Activated T-cell treated with anti-CD3 and anti-CD28 coated beads, Interleukin-2, amount 50 U/mL, for 4 hours (primary cell): ENCODE results near the gene MTCH1. TPM values are rescaled to one million over a fixed set of nuclear protein-coding genes. Genes with fewer than 3 reads are reported as not detected.
"Not testable (repeated sequence)": the region's sequence is repeated elsewhere in the genome, so short reads cannot be mapped to it uniquely, and the experiment has no call there.

ENCODE experiments used
- ATAC-seq, 2 donors: fragments of 200-7000 bp; cut with Tn5 transposase; one replicate each; pipeline ENCODE4 v1.10.0; 2021
- DNase-seq: peaks from one replicate; pipeline ENCODE4 v3.0.0-alpha.2; 2020
- H3K27me3 Mint-ChIP-seq: one replicate; pipeline ENCODE4 v1.8.0; 2021; ENCODE audit warnings: low read depth, mixed read lengths
- H3K36me3 Mint-ChIP-seq: one replicate; pipeline ENCODE4 v1.8.0; 2022; ENCODE audit warnings: mixed read lengths; ENCODE audit not compliant: insufficient read depth
- H3K4me1 Mint-ChIP-seq: one replicate; pipeline ENCODE4 v1.8.0; 2021; ENCODE audit warnings: low read depth, mixed read lengths
- H3K4me3 Mint-ChIP-seq: one replicate; pipeline ENCODE4 v1.8.0; 2021; ENCODE audit warnings: mild to moderate bottlenecking, moderate library complexity, mixed read lengths
- H3K9me3 Mint-ChIP-seq: one replicate; pipeline ENCODE4 v1.8.0; 2021; ENCODE audit warnings: mixed read lengths
- total RNA-seq, 3 donors: library from RNA; stranded (reverse); gene quantifications; one replicate each; pipeline ENCODE4 v1.2.1, GENCODE V29; 2021

Gene MTCH1
- total RNA-seq, 3 donors from 2014 or later: 100 to 104 (median 104) TPM

DNA sequence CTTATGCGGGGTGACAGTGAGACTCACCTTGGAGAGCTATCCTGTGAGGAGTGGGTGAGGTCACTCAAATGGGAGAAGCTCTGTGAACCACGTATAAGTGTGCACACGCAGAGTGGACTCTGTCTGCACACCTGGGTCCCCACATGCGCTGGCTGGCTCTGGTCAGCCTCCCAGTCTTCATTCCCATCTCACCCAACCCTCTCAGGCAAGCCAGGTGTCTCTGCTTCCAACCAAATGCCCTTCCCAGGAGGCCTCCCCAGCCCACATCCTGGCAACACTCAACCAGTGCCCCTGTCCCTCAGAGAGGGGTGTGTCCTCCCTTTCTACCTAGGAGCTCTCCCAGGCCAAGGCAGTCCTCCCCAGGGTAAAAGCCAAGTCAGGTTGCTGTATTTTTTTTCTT lies 39.5 kb downstream of the MTCH1 start:
- no peaks in the 10 kb centered on the region for H3K36me3 Mint-ChIP-seq
- DNase-seq: no peak
- peaks cover 24% of the 10 kb centered on the region for H3K4me1 Mint-ChIP-seq
- H3K9me3 Mint-ChIP-seq: no peaks in the 10 kb centered on the region
- no peak overlapping the region for H3K4me3 Mint-ChIP-seq
- no peak for ATAC-seq
- peaks cover 2% of the 10 kb centered on the region for H3K27me3 Mint-ChIP-seq

DNA sequence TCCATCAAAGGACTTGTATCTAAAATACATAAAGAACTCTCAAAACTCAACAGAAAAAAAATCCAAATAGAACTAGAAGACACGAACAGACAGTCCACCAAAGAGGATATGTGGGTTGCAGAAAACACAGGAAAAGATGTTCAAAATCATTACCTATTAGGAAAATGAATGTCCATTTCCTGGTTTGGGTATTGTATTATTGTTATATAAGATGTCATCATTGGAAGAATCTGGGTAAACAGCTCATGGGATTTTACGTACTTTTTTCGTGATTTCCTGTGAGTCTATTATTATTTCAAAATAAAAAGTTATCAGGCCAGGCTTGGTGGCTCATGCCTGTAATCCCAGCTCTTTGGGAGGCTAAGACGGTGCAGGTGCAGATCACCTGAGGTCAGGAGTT lies 40.7 kb downstream of the MTCH1 start:
- no peaks in the 10 kb centered on the region for H3K36me3 Mint-ChIP-seq
- no peak for ATAC-seq
- H3K4me1 Mint-ChIP-seq: peaks cover 24% of the 10 kb centered on the region
- peaks cover 4% of the 10 kb centered on the region for H3K27me3 Mint-ChIP-seq
- H3K4me3 Mint-ChIP-seq: no peak overlapping the region
- DNase-seq: no peak
- no peaks in the 10 kb centered on the region for H3K9me3 Mint-ChIP-seq

DNA sequence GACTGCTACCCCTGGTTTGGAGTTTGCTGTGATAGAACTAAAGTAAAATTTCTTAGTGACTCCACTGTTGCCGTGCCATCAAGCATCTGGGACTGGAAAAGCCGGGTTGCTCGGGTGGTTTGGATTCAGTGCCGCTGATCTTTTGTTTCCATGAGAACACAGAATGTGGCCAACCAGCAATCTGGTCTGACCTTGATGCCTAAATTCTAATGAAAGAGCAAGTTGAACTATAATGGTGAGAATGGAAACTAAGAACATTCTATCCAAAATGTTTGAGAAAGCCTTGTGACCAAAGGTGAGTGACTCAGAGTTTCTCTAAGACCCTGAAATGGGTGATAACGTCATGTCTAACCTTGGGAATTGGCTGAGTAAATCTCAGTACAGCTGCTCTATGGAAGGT lies 41.3 kb downstream of the MTCH1 start:
- H3K36me3 Mint-ChIP-seq: no peaks in the 10 kb centered on the region
- no peak for ATAC-seq
- H3K27me3 Mint-ChIP-seq: peaks cover 7% of the 10 kb centered on the region
- no peaks in the 10 kb centered on the region for H3K9me3 Mint-ChIP-seq
- H3K4me1 Mint-ChIP-seq: peaks cover 22% of the 10 kb centered on the region
- H3K4me3 Mint-ChIP-seq: no peak overlapping the region
- no peak for DNase-seq

DNA sequence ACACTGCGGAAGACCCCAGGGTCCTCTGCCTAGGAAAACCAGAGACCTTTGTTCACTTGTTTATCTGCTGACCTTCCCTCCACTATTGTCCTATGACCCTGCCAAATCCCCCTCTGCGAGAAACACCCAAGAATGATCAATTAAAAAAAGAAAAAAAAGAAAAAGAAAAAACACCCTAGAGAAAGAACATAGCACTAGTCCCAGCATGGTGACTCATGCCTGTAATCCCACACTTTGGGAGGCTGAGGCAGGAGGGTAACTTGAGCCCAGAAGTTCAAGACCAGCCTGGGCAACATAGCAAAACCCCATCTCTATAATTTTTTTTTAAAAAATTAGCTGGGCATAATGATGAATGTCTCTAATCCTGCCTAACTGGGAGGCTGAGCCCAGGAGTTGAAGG lies 43.7 kb downstream of the MTCH1 start:
- H3K9me3 Mint-ChIP-seq, H3K4me3 Mint-ChIP-seq, H3K4me1 Mint-ChIP-seq, H3K36me3 Mint-ChIP-seq, ATAC-seq, H3K27me3 Mint-ChIP-seq, DNase-seq: not testable (repeated sequence)

DNA sequence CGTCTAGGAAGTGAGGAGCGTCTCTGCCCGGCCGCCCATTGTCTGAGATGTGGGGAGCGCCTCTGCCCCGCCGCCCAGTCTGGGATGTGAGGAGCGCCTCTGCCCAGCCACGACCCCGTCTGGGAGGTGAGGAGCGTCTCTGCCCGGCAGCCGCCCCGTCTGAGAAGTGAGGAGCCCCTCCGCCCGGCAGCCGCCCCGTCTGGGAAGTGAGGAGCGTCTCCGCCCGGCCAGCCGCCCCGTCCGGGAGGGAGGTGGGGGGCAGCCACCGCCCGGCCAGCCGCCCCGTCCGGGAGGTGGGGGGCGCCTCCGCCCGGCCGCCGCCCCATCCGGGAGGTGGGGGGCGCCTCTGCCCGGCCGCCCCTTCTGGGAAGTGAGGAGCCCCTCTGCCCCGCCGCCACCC lies 44.4 kb downstream of the MTCH1 start:
- not testable (repeated sequence) for ATAC-seq, H3K4me1 Mint-ChIP-seq, H3K36me3 Mint-ChIP-seq, H3K27me3 Mint-ChIP-seq, H3K9me3 Mint-ChIP-seq, H3K4me3 Mint-ChIP-seq, DNase-seq

DNA sequence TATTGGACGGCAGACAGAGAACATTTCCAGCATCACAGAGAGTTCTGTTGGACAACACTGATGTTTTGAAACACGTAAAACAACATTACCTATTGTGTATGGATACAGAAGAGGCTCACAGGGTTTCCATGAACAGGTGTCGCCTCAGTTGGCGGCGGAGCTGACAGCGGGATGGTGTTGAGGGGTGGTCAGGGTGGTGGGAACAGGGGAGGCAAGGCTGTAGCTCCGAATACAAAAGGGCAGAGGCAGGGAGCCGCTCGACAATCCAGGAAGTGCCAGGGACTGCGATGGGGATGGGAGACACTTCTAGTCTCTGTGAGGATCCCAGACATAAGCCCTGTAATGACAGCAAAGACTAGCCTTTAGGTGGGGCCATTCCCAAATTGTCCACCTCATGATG lies 46.0 kb downstream of the MTCH1 start:
- H3K27me3 Mint-ChIP-seq: peaks cover 7% of the 10 kb centered on the region
- H3K9me3 Mint-ChIP-seq: no peaks in the 10 kb centered on the region
- peaks cover 2% of the 10 kb centered on the region for H3K4me1 Mint-ChIP-seq
- no peak overlapping the region for H3K4me3 Mint-ChIP-seq
- DNase-seq (no peak), ATAC-seq (no peak)
- H3K36me3 Mint-ChIP-seq: no peaks in the 10 kb centered on the region

DNA sequence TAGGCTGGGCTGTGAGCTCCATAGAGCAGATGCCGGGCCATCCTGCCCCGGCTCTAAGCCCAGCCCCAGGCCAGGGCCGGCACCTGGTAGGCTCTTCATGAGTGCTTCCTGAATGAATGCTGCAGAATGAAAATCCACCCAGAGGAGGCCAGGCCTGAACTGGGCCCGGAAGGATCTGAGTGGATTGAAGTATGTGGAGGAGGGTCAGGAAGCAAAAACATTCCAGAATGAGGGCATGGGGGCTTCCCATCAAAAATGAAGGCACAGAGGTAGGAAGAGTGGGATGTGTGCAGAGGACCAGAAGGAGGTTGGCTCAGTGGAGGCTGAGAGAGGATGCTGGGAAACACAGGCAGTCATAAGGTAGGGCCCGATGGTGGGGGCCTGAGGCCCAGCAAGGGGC lies 47.0 kb downstream of the MTCH1 start:
- H3K4me1 Mint-ChIP-seq, H3K9me3 Mint-ChIP-seq, DNase-seq, H3K4me3 Mint-ChIP-seq, H3K36me3 Mint-ChIP-seq, H3K27me3 Mint-ChIP-seq, ATAC-seq: not testable (repeated sequence)

DNA sequence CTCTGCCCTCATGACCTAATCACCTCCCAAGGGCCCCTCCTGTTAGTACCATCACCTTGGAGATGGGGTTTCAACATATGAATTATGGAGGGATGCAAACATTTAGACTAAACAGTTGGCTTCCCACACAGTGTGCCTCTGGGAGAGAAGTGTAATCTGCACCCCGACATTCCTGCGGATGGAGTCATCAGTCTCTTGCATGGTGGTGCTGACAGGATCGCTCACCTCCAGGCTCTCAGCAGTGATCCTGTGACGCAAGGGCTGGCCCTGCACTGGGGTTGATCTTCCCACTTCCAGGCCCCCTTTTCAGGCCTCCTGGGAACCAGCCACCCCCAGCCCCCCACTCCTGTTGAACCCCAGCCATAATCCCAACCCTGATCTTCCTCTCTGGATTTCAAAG lies 47.5 kb downstream of the MTCH1 start:
- Mint-ChIP-seq H3K27me3 (peaks cover 7% of the 10 kb centered on the region), H3K4me1 (peaks cover 2% of the 10 kb centered on the region), H3K9me3 (no peaks in the 10 kb centered on the region), H3K36me3 (no peaks in the 10 kb centered on the region), H3K4me3 (no peak overlapping the region)
- DNase-seq (no peak), ATAC-seq (no peak)

DNA sequence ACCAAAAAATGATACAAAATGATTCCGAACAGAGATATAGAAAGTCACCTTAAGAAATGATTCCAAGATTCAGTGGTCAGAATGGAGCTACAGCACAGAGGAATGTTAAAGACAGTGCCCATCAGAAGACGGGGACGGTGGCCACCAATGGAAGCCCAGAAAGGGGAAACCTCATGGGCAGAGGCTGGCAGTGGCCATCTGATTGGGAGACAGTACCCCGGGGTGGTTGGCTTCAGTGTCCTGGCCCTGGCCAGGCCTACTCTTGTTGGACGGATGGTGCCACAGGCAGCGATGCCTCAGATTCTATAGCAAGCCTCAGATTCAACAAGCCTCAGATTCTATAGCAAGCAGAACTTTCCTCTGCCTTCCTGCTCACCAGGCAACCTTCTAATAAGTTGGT lies 48.1 kb downstream of the MTCH1 start:
- Mint-ChIP-seq H3K36me3 (no peaks in the 10 kb centered on the region), H3K9me3 (no peaks in the 10 kb centered on the region), H3K4me1 (no peaks in the 10 kb centered on the region), H3K27me3 (peaks cover 5% of the 10 kb centered on the region), H3K4me3 (no peak overlapping the region)
- ATAC-seq: no peak
- no peak for DNase-seq

DNA sequence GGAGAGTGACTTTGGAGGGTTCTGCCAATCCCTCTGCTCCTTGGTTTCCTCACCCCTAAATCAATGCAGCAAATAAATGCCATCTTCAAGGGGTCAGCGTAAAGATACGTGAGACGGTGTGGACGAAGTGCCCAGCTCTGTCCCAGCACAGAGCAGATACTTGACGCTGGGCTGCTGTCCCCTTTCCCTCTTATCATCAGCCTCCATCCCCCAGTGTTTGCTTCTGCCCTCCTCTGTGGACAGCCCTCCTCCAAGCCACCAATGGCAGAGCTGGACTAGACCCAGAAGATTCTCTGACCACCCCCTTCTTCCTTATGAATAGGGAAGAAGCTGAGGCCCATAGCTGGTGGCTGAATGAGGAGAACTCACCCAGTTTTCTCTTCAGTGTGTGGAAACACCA lies 49.2 kb downstream of the MTCH1 start:
- Mint-ChIP-seq H3K27me3 (peaks cover 5% of the 10 kb centered on the region), H3K9me3 (no peaks in the 10 kb centered on the region), H3K36me3 (no peaks in the 10 kb centered on the region), H3K4me3 (no peak overlapping the region), H3K4me1 (no peaks in the 10 kb centered on the region)
- no peak for ATAC-seq
- DNase-seq: no peak

DNA sequence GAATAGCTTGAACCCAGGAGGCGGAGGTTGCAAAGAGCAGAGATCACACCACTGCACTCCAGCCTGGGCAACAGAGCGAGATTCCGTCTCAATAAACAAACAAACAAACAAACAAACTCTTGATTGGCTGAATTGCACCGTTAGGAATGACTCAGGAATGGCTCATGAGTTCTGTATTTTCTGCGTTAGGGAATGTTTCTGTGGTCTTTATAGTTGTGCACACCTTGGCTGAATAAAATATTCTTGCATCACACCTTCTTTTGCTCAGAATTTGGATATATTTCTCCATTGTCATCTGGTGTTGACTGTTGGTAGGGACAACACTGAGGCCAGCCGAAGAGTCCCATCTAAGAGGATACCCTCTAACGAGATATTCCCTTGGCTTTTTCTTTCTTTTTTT lies 51.1 kb downstream of the MTCH1 start:
- no peaks in the 10 kb centered on the region for H3K4me1 Mint-ChIP-seq
- no peaks in the 10 kb centered on the region for H3K9me3 Mint-ChIP-seq
- DNase-seq (no peak), ATAC-seq (no peak)
- no peaks in the 10 kb centered on the region for H3K27me3 Mint-ChIP-seq
- no peak overlapping the region for H3K4me3 Mint-ChIP-seq
- H3K36me3 Mint-ChIP-seq: no peaks in the 10 kb centered on the region

DNA sequence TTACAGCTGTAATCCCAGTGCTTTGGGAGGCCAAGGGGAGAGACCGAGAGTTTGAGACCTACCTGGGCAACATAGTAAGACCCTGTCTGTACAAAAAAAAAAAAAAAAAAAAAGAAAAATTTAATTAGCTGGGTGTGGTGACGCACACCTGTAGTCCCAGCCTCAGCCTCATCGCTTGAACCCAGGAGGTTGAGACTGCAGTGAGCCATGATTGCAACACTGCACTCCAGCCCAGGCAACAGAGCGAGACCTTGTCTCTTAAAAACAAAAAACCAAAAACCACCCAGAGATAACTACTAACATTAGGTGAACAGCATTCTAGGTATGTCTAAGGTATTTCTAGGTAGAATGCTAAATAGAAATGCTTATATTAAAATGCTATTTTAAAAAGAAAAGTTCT lies 52.5 kb downstream of the MTCH1 start:
- H3K27me3 Mint-ChIP-seq: no peaks in the 10 kb centered on the region
- no peaks in the 10 kb centered on the region for H3K4me1 Mint-ChIP-seq
- ATAC-seq (no peak), DNase-seq (no peak)
- no peaks in the 10 kb centered on the region for H3K36me3 Mint-ChIP-seq
- no peak overlapping the region for H3K4me3 Mint-ChIP-seq
- H3K9me3 Mint-ChIP-seq: no peaks in the 10 kb centered on the region

DNA sequence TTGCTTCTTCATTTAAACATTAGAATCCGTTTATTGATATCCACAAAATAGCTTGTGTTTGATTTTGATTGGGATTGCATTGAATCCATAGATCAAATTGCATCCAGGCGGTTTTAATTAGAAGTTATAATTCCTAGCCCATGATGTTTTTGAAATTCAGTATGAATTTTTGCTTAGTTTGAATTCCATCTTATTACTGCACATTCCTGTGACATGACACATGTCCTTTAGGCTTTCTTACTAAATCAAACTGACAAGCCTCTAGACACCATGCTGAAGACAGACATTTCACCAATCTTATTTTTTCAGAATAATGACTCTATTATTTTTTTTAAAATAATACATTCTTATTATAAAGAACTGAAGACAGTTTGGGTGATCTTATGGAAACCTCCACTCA lies 52.9 kb downstream of the MTCH1 start:
- H3K36me3 Mint-ChIP-seq: no peaks in the 10 kb centered on the region
- no peaks in the 10 kb centered on the region for H3K9me3 Mint-ChIP-seq
- DNase-seq (no peak), ATAC-seq (no peak)
- H3K27me3 Mint-ChIP-seq: no peaks in the 10 kb centered on the region
- H3K4me1 Mint-ChIP-seq: no peaks in the 10 kb centered on the region
- no peak overlapping the region for H3K4me3 Mint-ChIP-seq

DNA sequence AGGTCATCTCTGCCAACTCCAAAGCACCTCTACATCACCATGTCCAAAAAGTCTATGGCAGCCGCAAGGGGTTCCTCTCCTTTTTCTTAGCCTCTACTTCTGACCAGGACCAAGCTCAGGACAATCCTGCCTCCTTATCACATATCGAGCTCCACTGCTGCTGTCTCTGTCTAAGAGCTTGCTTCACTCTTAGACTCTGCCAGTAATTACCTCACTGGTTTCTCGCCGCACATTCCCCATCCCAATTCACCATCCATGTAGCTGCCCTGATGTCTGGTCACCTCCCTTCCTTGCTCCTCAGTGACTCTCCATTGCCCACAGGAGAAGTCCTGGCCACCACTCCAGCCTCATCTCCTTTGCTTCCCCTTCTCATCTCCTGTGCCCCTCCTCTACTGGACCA lies 55.5 kb downstream of the MTCH1 start:
- H3K9me3 Mint-ChIP-seq: no peaks in the 10 kb centered on the region
- H3K27me3 Mint-ChIP-seq: no peaks in the 10 kb centered on the region
- DNase-seq: no peak
- no peak for ATAC-seq
- no peak overlapping the region for H3K4me3 Mint-ChIP-seq
- peaks cover 4% of the 10 kb centered on the region for H3K36me3 Mint-ChIP-seq
- H3K4me1 Mint-ChIP-seq: peaks cover 2% of the 10 kb centered on the region

DNA sequence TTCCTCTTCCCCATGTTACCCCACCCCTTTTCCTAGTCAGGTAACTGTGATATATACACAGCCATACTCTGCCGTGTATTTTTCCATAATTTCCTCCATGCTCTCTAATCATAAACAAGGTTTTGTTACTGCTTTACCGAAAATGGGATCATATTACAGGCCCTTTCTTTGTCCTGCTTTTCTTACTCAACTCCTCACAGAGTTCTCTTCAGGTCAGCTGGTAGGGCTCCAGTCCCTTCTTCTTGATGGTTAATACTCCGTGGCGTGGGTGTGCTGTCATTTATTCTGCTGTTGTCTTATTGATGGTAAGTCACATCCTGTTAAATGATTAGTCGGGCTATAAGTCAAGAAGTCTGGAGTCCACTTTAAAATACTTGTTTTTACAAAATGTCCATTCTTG lies 56.4 kb downstream of the MTCH1 start:
- H3K4me3 Mint-ChIP-seq: no peak overlapping the region
- no peak for ATAC-seq
- H3K4me1 Mint-ChIP-seq: peaks cover 2% of the 10 kb centered on the region
- DNase-seq: no peak
- H3K36me3 Mint-ChIP-seq: peaks cover 7% of the 10 kb centered on the region
- H3K27me3 Mint-ChIP-seq: no peaks in the 10 kb centered on the region
- no peaks in the 10 kb centered on the region for H3K9me3 Mint-ChIP-seq

DNA sequence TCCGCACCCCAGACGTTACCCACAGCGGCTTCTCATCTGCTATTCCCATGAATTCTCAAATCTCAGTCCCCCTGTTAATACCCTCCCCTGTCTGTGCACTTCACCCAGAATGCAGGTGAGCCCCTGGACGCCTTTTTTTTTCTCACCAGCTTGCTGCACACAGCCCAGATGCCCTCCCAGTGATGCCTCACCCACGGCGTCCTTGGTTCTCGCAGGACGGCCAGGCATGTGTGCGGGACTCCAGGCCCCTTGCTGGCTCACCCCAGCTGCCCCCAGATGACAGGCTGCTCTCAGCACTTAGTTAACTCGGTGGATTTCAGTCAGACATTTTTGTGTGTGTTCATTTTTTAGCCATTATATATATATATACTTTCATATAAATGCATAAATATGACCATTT lies 56.8 kb downstream of the MTCH1 start:
- Mint-ChIP-seq H3K4me1 (peaks cover 2% of the 10 kb centered on the region), H3K36me3 (peaks cover 11% of the 10 kb centered on the region), H3K4me3 (no peak overlapping the region), H3K27me3 (no peaks in the 10 kb centered on the region), H3K9me3 (no peaks in the 10 kb centered on the region)
- ATAC-seq: no peak
- DNase-seq: no peak
